ENCODE measurements around the gene SLAMF6.

DNA sequence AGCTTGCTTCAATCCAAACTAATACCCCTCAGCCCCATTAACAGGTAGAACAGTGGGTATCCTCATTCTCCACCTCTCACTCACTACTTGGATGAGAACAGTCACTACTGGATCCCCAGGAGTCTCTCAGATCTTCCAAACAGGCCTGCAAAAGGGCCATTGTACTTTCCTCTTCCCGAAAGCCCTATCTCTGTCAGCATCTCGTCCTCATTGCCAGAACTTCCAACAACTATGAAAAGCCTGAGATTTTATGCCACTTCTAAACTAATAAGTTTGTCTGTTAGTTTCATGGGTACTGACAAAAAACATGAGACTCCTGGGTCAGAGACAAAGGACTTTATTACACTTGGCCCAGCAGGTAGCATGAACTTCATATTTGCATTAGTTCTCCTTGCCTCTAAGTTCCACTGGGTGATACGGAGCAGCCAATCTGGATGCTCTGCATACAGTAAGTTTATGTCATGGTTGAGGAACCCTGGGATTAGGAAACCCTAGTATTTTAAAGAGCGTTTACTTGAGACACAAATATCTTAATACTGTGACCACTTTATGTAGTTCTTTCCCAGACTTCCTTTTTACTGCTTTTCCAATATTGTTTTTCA lies 84.6 kb downstream of the SLAMF6 start:
- TF ChIP-seq, protein P1, sequence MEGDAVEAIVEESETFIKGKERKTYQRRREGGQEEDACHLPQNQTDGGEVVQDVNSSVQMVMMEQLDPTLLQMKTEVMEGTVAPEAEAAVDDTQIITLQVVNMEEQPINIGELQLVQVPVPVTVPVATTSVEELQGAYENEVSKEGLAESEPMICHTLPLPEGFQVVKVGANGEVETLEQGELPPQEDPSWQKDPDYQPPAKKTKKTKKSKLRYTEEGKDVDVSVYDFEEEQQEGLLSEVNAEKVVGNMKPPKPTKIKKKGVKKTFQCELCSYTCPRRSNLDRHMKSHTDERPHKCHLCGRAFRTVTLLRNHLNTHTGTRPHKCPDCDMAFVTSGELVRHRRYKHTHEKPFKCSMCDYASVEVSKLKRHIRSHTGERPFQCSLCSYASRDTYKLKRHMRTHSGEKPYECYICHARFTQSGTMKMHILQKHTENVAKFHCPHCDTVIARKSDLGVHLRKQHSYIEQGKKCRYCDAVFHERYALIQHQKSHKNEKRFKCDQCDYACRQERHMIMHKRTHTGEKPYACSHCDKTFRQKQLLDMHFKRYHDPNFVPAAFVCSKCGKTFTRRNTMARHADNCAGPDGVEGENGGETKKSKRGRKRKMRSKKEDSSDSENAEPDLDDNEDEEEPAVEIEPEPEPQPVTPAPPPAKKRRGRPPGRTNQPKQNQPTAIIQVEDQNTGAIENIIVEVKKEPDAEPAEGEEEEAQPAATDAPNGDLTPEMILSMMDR (optimal IDR thresholded peaks at IDR 0.05 in 1 of 3, IDR thresholded peaks at IDR 0.05 in 1 of 3, conservative IDR thresholded peaks at IDR 0.05 in 1 of 3; ENCODE audit: extremely low read depth in 1 of 3, insufficient read depth in 2 of 3, low read length in 3 of 3) = no peak
- TF ChIP-seq EZH2 (IDR thresholded peaks at IDR 0.05; ENCODE audit: low read length) = no peak

Data from keratinocyte (primary cell).